PC-3 (cell line): ENCODE results near the gene PPP1R16B.

ENCODE experiments used
- CTCF ChIP-seq: fragments of 300-600 bp; sonication (generic); conservative IDR thresholded peaks from 2 replicates; pipeline ENCODE4 v1.5.1; 2017; ENCODE audit warnings: antibody characterized with exemption, low read depth, mild to moderate bottlenecking, low read length
- EZH2 ChIP-seq: fragments of 300-600 bp; sonication (generic); IDR thresholded peaks from one replicate; pipeline ENCODE4 v1.6.1; 2017; ENCODE audit warnings: antibody characterized with exemption, mild to moderate bottlenecking, low read length; ENCODE audit not compliant: unreplicated experiment

- TF ChIP-seq CTCF (no peak), EZH2 (no peak)
Measured at GRCh38 chr20:38787870-38788269, 17.6 kb upstream of the PPP1R16B start.
